PC-3 (cell line): ENCODE measurements around the gene AGGF1.

Experiments used
- CTCF ChIP-seq: fragments of 300-600 bp; sonication (generic); conservative IDR thresholded peaks from 2 replicates; pipeline ENCODE4 v1.5.1; 2017; ENCODE audit warnings: antibody characterized with exemption, low read depth, mild to moderate bottlenecking, low read length
- EZH2 ChIP-seq: fragments of 300-600 bp; sonication (generic); IDR thresholded peaks from one replicate; pipeline ENCODE4 v1.6.1; 2017; ENCODE audit warnings: antibody characterized with exemption, mild to moderate bottlenecking, low read length; ENCODE audit not compliant: unreplicated experiment

GRCh38 chr5:77017668-77018067 is 12.5 kb upstream of the AGGF1 start:
- no peak for TF ChIP-seq CTCF
- no peak for TF ChIP-seq EZH2
